ENCODE results near the gene CENPH. TPM values are rescaled to one million over a fixed set of nuclear protein-coding genes. Genes with fewer than 3 reads are reported as not detected.

CENPH gene
- total RNA-seq, 1 experiment from 2014 or later = 21.9 TPM

DNA sequence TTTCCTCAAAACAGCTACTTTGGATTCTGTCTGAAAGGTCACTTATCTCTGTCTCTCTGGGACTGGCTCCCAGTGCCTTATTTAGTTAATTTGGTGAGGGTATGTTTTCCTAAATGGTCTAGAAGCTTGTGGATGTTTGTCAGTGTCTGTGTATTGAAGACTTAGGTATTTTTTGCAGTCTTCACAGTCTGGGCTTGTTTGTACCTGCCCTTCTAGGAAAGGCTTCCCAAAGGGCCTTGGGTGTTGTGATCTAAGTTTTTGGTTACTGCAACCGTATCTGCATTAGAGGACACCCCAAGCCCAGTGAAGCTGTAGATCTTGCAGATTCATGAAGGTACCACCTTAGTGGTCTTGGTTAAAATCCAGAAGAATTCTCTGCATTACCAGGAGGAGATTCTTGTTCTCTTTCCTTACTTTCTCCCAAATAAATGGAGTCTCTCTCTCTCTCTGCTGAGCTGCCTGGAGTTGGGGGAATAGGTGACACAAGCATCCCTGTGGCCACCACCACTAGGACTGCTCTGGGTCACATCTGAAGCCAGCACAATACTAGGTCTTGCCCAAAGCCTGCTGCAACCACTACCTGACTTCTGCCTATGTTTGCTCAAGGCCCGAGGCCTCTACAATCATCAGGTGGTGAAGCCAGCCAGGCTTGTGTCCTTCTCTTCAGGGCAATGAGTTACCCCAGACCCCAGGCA lies 40.3 kb upstream of the CENPH start:
- TF ChIP-seq CTCF (IDR thresholded peaks at IDR 0.05; ENCODE audit: unreplicated experiment) = no peak
- no peaks in the 10 kb centered on the region for H3K9me3 Mint-ChIP-seq (ENCODE audit: unreplicated experiment)
- no peaks in the 10 kb centered on the region for H3K27me3 Mint-ChIP-seq (ENCODE audit: insufficient read depth, unreplicated experiment)
- ChIA-PET POLR2A (interaction anchor here (1.4 to 1.6 kb wide), 2 partner anchors 17 to 18 kb away, joined by 4 to 5 read pairs; no protein-coding TSS in a partner anchor), CTCF (interaction anchor here (0.6 to 1.7 kb wide), 3 partner anchors 9 to 56 kb away, joined by 3 to 8 read pairs (median 3); no protein-coding TSS in a partner anchor)
- intact Hi-C loops (cut with micrococcal nuclease) = no loop called here
- H3K27ac Mint-ChIP-seq (ENCODE audit: low read depth, unreplicated experiment) = peak overlapping the region; percentile 64
- DNase-seq (ENCODE audit: unreplicated experiment) = no peak
- H3K36me3 Mint-ChIP-seq (ENCODE audit: insufficient read depth, unreplicated experiment) = no peaks in the 10 kb centered on the region
- H3K4me3 Mint-ChIP-seq (ENCODE audit: unreplicated experiment) = no peak overlapping the region
- H3K4me1 Mint-ChIP-seq (ENCODE audit: insufficient read depth, unreplicated experiment) = peaks cover 5% of the 10 kb centered on the region
- no TSS peak for BruUV-seq (replicated peaks)

GRCh38 chr5:69149676-69150010 lies 39.7 kb upstream of the CENPH start:
- BruUV-seq (replicated peaks) = no TSS peak
- Mint-ChIP-seq H3K9me3 (ENCODE audit: unreplicated experiment) (no peaks in the 10 kb centered on the region), H3K36me3 (ENCODE audit: insufficient read depth, unreplicated experiment) (no peaks in the 10 kb centered on the region), H3K4me3 (ENCODE audit: unreplicated experiment) (no peak overlapping the region), H3K27me3 (ENCODE audit: insufficient read depth, unreplicated experiment) (no peaks in the 10 kb centered on the region), H3K27ac (ENCODE audit: low read depth, unreplicated experiment) (peak overlapping the region; percentile 64), H3K4me1 (ENCODE audit: insufficient read depth, unreplicated experiment) (peaks cover 5% of the 10 kb centered on the region)
- CTCF ChIA-PET = interaction anchor here (0.6 to 1.7 kb wide), 4 partner anchors 8 to 183 kb away, joined by 3 to 8 read pairs (median 3); no protein-coding TSS in a partner anchor
- intact Hi-C loops (cut with micrococcal nuclease) = no loop called here
- no peak for TF ChIP-seq CTCF (IDR thresholded peaks at IDR 0.05; ENCODE audit: unreplicated experiment)
- POLR2A ChIA-PET = interaction anchor here (1.4 to 1.6 kb wide), 2 partner anchors 17 to 18 kb away, joined by 4 to 5 read pairs; no protein-coding TSS in a partner anchor
- DNase-seq (ENCODE audit: unreplicated experiment) = no peak

- Mint-ChIP-seq H3K27me3 (ENCODE audit: insufficient read depth, unreplicated experiment) (no peaks in the 10 kb centered on the region), H3K4me1 (ENCODE audit: insufficient read depth, unreplicated experiment) (peaks cover 5% of the 10 kb centered on the region), H3K4me3 (ENCODE audit: unreplicated experiment) (no peak overlapping the region), H3K27ac (ENCODE audit: low read depth, unreplicated experiment) (no peak overlapping the region), H3K36me3 (ENCODE audit: insufficient read depth, unreplicated experiment) (no peaks in the 10 kb centered on the region), H3K9me3 (ENCODE audit: unreplicated experiment) (no peaks in the 10 kb centered on the region)
- DNase-seq (ENCODE audit: unreplicated experiment) = no peak
- ChIA-PET POLR2A (no interaction called here), CTCF (interaction anchor here (0.6 to 1.3 kb wide), 3 partner anchors 9 to 58 kb away, joined by 3 to 5 read pairs (median 4); no protein-coding TSS in a partner anchor)
- no peak for TF ChIP-seq CTCF (IDR thresholded peaks at IDR 0.05; ENCODE audit: unreplicated experiment)
- no TSS peak for BruUV-seq (replicated peaks)
- intact Hi-C loops (cut with micrococcal nuclease) = no loop called here
Measured at GRCh38 chr5:69152731-69153130, 36.7 kb upstream of the CENPH start.

GRCh38 chr5:69156456-69156855 lies 32.9 kb upstream of the CENPH start:
- Mint-ChIP-seq H3K27me3 (ENCODE audit: insufficient read depth, unreplicated experiment) (no peaks in the 10 kb centered on the region), H3K9me3 (ENCODE audit: unreplicated experiment) (no peaks in the 10 kb centered on the region), H3K27ac (ENCODE audit: low read depth, unreplicated experiment) (no peak overlapping the region), H3K4me3 (ENCODE audit: unreplicated experiment) (no peak overlapping the region), H3K36me3 (ENCODE audit: insufficient read depth, unreplicated experiment) (no peaks in the 10 kb centered on the region), H3K4me1 (ENCODE audit: insufficient read depth, unreplicated experiment) (no peaks in the 10 kb centered on the region)
- DNase-seq (ENCODE audit: unreplicated experiment) = no peak
- ChIA-PET POLR2A (interaction anchor here (1.2 kb wide), 1 partner anchor 11 kb away, joined by 3 read pairs; the partner anchor contains the start of gene CCNB1), CTCF (no interaction called here)
- no peak for TF ChIP-seq CTCF (IDR thresholded peaks at IDR 0.05; ENCODE audit: unreplicated experiment)
- intact Hi-C loops (cut with micrococcal nuclease) = no loop called here
- BruUV-seq (replicated peaks) = no TSS peak

All from MCF 10A (cell line).